Fibroblast of pulmonary artery (primary cell): ENCODE measurements around the gene SCFD1.

Source experiments
- DNase-seq: peaks from one replicate; pipeline ENCODE4 v3.0.0-alpha.2; 2010; ENCODE audit warnings: low read depth
- H3K4me3 ChIP-seq: replicated peaks from 2 replicates; pipeline ENCODE4 v1.5.1; 2011; ENCODE audit warnings: low read depth, mild to moderate bottlenecking, control low read depth, low read length, moderate library complexity
- TF ChIP-seq, protein P1 (sequence below): IDR thresholded peaks from 2 replicates; pipeline ENCODE4 v1.5.1; 2011; ENCODE audit warnings: mild to moderate bottlenecking, control low read depth, low read length, inconsistent platforms; ENCODE audit errors: missing control alignments

Gene SCFD1

GRCh38 chr14:30728471-30728870 is 106.4 kb downstream of the SCFD1 start:
- no peak for DNase-seq
- H3K4me3 ChIP-seq = no peak overlapping the region
- TF ChIP-seq, protein P1, sequence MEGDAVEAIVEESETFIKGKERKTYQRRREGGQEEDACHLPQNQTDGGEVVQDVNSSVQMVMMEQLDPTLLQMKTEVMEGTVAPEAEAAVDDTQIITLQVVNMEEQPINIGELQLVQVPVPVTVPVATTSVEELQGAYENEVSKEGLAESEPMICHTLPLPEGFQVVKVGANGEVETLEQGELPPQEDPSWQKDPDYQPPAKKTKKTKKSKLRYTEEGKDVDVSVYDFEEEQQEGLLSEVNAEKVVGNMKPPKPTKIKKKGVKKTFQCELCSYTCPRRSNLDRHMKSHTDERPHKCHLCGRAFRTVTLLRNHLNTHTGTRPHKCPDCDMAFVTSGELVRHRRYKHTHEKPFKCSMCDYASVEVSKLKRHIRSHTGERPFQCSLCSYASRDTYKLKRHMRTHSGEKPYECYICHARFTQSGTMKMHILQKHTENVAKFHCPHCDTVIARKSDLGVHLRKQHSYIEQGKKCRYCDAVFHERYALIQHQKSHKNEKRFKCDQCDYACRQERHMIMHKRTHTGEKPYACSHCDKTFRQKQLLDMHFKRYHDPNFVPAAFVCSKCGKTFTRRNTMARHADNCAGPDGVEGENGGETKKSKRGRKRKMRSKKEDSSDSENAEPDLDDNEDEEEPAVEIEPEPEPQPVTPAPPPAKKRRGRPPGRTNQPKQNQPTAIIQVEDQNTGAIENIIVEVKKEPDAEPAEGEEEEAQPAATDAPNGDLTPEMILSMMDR = no peak

- H3K4me3 ChIP-seq = no peak overlapping the region
- TF ChIP-seq, protein P1 = no peak
- no peak for DNase-seq
Observed at GRCh38 chr14:30737916-30738315, 115.8 kb downstream of the SCFD1 start.

DNA sequence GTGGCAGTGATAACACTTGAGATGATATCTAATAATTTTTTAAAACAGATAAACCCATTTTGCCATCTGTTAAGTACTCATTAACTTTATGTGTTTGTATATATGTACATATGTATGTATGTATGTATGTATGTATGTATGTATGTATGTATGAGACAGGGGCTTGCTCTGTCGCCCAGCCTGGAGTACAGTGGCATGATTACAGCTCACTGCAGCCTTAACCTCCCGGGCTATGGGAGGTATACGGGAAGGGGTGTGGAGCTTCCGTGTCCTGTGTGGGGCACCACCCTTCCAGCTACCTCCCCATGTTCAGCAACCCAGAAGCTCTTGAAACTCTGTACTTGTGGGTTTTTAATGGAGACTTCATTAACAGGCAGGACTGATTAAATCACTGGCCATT is 116.9 kb downstream of the SCFD1 start:
- TF ChIP-seq, protein P1 = no peak
- no peak for DNase-seq
- no peak overlapping the region for H3K4me3 ChIP-seq

- H3K4me3 ChIP-seq = no peak overlapping the region
- TF ChIP-seq, protein P1 = no peak
- no peak for DNase-seq
Observed at GRCh38 chr14:30748343-30748742, 126.2 kb downstream of the SCFD1 start.

DNA sequence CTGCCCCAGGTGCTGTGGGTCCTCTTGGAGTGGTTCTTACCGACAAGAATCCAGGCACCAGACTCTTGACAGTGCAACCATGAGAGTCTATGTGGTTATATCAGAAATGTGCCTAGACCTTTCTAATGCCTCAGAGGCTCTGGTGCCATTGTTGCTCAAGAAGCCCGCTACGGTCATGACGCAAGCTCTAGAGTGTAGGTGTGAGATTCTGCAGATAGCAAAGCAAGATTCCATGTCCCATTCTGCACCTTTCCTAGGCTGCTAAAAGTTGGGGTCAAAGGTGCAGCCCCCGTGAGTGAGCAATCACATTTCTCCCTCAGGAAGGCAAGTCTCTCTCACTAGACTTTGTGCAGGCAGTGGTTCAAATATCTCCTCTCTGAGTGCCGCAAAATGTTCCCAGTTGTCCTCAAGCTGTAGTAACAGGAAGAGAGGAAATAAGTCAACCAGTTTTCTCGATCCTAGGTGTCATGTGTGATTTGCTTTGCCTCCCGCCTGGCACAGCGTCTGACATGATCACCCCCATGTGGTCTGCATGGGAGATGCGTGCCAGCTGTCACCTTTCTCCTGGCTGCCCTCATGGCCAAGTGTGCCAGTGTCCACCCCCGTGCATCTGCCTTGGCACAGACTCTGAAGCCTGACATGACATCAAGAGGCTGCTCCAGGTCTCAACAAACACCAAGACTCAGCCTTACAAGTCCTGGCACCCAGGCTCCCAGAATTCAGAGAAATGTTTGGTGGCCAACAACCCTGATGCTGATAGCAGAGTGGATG is 129.7 kb downstream of the SCFD1 start:
- no peak for DNase-seq
- no peak overlapping the region for H3K4me3 ChIP-seq
- TF ChIP-seq, protein P1 = no peak

GRCh38 chr14:30753452-30753851 is 131.3 kb downstream of the SCFD1 start:
- TF ChIP-seq, protein P1 = no peak
- DNase-seq = no peak
- H3K4me3 ChIP-seq = no peak overlapping the region

GRCh38 chr14:30754778-30755177 is 132.7 kb downstream of the SCFD1 start:
- DNase-seq = no peak
- TF ChIP-seq, protein P1 = no peak
- H3K4me3 ChIP-seq = no peak overlapping the region
